Heart left ventricle (tissue), 16 donors: ENCODE measurements around the gene GNB5. TPM values are rescaled to one million over a fixed set of nuclear protein-coding genes. Genes with fewer than 3 reads are reported as not detected.

Source experiments
- ATAC-seq, 4 donors: fragments of 200-7000 bp; cut with Tn5 transposase; one replicate each; pipeline ENCODE4 v1.9.1; 2020 to 2022; ENCODE audit warnings: moderate library complexity in 4 of 4, mild to moderate bottlenecking in 3 of 4, moderate number of reproducible peaks in 1 of 4
- DNase-seq, 5 donors: peaks; one replicate each; pipeline ENCODE4 v3.0.0-alpha.2; 2020
- H3K27ac ChIP-seq, 12 donors: fragments of 200-600 bp; sonication (generic) in 4 of 12; one replicate each; pipeline versions ENCODE4 v1.5.0 to v1.8.0; 2016 to 2022; ENCODE audit warnings: mild to moderate bottlenecking in 2 of 12
- H3K27me3 ChIP-seq, 9 donors: fragments of 200-600 bp; sonication (generic) in 2 of 9; one replicate each; pipeline versions ENCODE4 v1.5.1 to v1.8.0; 2016 to 2022; ENCODE audit warnings: mild to moderate bottlenecking in 3 of 9
- H3K36me3 ChIP-seq, 9 donors: fragments of 200-600 bp; sonication (generic) in 2 of 9; one replicate each; pipeline versions ENCODE4 v1.5.0 to v1.8.0; 2018 to 2022; ENCODE audit warnings: mild to moderate bottlenecking in 2 of 9
- H3K4me1 ChIP-seq, 12 donors: fragments of 200-600 bp; sonication (generic) in 4 of 12; one replicate each; pipeline versions ENCODE4 v1.5.0 to v1.8.0; 2016 to 2022; ENCODE audit warnings: mild to moderate bottlenecking in 3 of 12
- H3K4me3 ChIP-seq, 12 donors: fragments of 200-600 bp; sonication (generic) in 4 of 12; one replicate each; pipeline versions ENCODE4 v1.5.0 to v1.8.0; 2017 to 2022; ENCODE audit warnings: mild to moderate bottlenecking in 9 of 12, moderate library complexity in 4 of 12
- H3K9me3 ChIP-seq, 12 donors: fragments of 200-600 bp; sonication (generic) in 4 of 12; one replicate each; pipeline versions ENCODE4 v1.5.0 to v1.8.0; 2016 to 2022; ENCODE audit warnings: mild to moderate bottlenecking in 1 of 12
- POLR2A ChIP-seq, 2 donors: fragments of 450-650 bp; IDR thresholded peaks; one replicate each; pipeline ENCODE4 v1.6.1; 2017; ENCODE audit warnings: antibody characterized with exemption in 2 of 2, mild to moderate bottlenecking in 2 of 2, moderate library complexity in 2 of 2
- WGBS, 4 donors: extraction: QIAGEN DNeasy Blood & Tissue Kit in 2 of 4; methylation state at CpG; one replicate each; pipeline versions ENCODE4 v1.1.5 to v1.1.7; 2013 to 2018; 5-methylcytosine and 5-hydroxymethylcytosine counted together
- intact Hi-C, 10 donors: fragments of 100-400 bp; cut with DNase I; formaldehyde crosslinking; loops; one replicate each; pipeline versions ENCODE4 v1.11.1 to v1.14.2; 2022
- polyA plus RNA-seq, 2 donors: library from polyadenylated mRNA; stranded (reverse); fragments of 200-250 nt; gene quantifications; one replicate each; pipeline ENCODE4 v1.2.3, GENCODE V29; 2013
- total RNA-seq, 9 donors: library from RNA; depleted of rRNA in 2 of 9; stranded (reverse); fragments of >200 nt in 2 of 9; fragmentation: NEBNext Ultra II Directional in 3 of 9; extraction: Animal tissue kit (Norgen Biotek cat#: 25700) in 3 of 9; gene quantifications; one replicate each; pipeline versions ENCODE4 v1.1.0 to v1.2.4, GENCODE V29; 2016 to 2023
- TF ChIP-seq, protein P1 (sequence below), 12 donors: fragments of 200-600 bp; sonication (generic) in 4 of 12; IDR thresholded peaks; one replicate each; pipeline versions ENCODE4 v1.5.0 to v1.8.0; 2018 to 2022; ENCODE audit warnings: antibody characterized with exemption in 12 of 12, mild to moderate bottlenecking in 5 of 12
- donor health status: ischemic (EF 13 %, LVEDD 7.1; RV severe dilation, severe dysfunction).
- donor health status: healthy with polysubstance abuse.
- donor health status: DM: no; HTN: yes; CAD: no.
- donor health status: DM: no; HTN: no; CAD: no.
- donor health status: ischemic (EF 25% LVEDD 6.9; RV normal size, moderate dysfunction).
- donor health status: ischemic (EF 25% LVEDD 5.7; RV mildly dilated, moderate dysfunction).
- donor health status: healthy.
- donor health status: DM: yes; HTN: yes; CAD: no.
- donor health status: ischemic (EF 35%, LVEDD 5.7; RV mildly dilated, moderate dysfunction).
- donor health status: nonischemic (EF 11% LVEDD 7.7; RV severe dilation, severe dysfunction).
- donor health status: DM: yes; HTN: yes; CAD: no.
- donor health status: PGD.
- donor health status: ischemic (EF 29% LVEDD 5.4; RV normal size, mild dysfunction).
- donor health status: nonischemic (EF 23%, LVEDD 6.1; RV moderate dilation, normal function).

GNB5 gene
- total and polyA plus RNA-seq, 11 donors = 4.2 to 12.4 (median 7.7) TPM

DNA sequence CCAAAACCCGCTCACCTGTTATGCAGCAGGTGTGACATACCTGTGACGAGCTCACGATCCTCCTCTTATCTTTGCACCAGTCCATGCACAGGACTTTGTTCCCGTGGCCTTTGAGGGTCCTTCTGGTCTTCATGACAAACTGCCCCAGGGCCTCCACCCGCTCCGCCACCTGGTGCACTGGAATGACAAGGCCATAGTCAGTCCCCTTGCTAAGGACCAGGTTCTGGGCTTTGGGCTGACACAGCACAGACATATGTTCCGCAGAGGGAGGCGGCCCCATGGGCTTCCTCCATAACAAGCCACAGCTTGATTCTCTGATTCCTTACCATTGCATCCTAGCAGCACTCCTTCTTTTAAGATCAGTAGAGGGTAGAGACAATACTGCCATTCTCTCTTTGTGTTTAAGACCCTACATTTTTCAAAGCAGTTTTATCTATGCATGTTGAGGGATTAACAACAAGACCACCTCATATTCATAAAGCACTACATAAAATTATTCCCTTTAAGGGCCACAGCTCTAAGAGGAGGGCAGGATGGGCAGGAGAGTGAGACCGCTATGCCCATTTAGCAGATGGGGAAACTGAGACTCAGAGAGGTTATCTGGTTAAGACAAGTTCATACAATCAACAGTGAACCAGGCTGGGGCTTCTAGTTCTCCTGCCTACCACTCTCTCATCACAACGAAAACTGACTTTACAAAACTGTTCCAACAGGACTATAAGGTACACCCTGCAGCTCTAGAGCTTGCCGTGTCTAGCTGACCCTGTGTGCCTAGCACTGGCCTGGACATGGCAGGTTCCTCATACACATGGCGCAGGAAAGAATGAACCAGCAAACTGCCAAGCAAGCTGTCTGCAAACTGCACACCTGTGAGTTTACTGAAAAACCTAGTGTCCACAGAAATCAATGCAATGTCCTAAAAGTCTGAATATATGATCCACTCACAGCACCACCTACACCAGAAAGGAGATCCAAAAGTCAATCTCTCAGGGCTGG lies 37.0 kb downstream of the GNB5 start:
- H3K9me3 ChIP-seq = no peaks in the 10 kb centered on the region
- TF ChIP-seq, protein P1, sequence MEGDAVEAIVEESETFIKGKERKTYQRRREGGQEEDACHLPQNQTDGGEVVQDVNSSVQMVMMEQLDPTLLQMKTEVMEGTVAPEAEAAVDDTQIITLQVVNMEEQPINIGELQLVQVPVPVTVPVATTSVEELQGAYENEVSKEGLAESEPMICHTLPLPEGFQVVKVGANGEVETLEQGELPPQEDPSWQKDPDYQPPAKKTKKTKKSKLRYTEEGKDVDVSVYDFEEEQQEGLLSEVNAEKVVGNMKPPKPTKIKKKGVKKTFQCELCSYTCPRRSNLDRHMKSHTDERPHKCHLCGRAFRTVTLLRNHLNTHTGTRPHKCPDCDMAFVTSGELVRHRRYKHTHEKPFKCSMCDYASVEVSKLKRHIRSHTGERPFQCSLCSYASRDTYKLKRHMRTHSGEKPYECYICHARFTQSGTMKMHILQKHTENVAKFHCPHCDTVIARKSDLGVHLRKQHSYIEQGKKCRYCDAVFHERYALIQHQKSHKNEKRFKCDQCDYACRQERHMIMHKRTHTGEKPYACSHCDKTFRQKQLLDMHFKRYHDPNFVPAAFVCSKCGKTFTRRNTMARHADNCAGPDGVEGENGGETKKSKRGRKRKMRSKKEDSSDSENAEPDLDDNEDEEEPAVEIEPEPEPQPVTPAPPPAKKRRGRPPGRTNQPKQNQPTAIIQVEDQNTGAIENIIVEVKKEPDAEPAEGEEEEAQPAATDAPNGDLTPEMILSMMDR (IDR thresholded peaks at IDR 0.05) = no peak
- no peak for TF ChIP-seq POLR2A (IDR thresholded peaks at IDR 0.05)
- H3K27ac ChIP-seq = no peak overlapping the region
- peaks cover 0 to 37% (median 8%) of the 10 kb centered on the region in 9 donors for H3K36me3 ChIP-seq
- no peaks in the 10 kb centered on the region for H3K27me3 ChIP-seq
- no peak overlapping the region for H3K4me3 ChIP-seq
- ATAC-seq (no peak), DNase-seq (no peak)
- no peaks in the 10 kb centered on the region for H3K4me1 ChIP-seq
- intact Hi-C loops = no loop called here
- 95 to 97% (median 96%) methylated on average over 12 of the region's 12 CpGs for WGBS, 4 donors

GRCh38 chr15:52151353-52151752 lies 39.8 kb downstream of the GNB5 start:
- H3K9me3 ChIP-seq = peaks cover 0 to under 1% (median 0%) of the 10 kb centered on the region in 12 donors
- peaks cover 0 to 51% (median 13%) of the 10 kb centered on the region in 9 donors for H3K36me3 ChIP-seq
- H3K4me3 ChIP-seq = no peak overlapping the region
- no peak overlapping the region for H3K27ac ChIP-seq
- no peaks in the 10 kb centered on the region for H3K27me3 ChIP-seq
- H3K4me1 ChIP-seq = no peaks in the 10 kb centered on the region
- ATAC-seq (peak in 2 of 4 donors; percentile 20 to 61), DNase-seq (no peak)
- 82 to 90% (median 85%) methylated on average over 1 to 4 of the region's 4 CpGs for whole genome bisulfite sequencing, 4 donors
- intact Hi-C loops = no loop called here
- no peak for TF ChIP-seq POLR2A (IDR thresholded peaks at IDR 0.05)
- TF ChIP-seq, protein P1 (IDR thresholded peaks at IDR 0.05) = no peak

- Histone ChIP-seq H3K27ac (no peak overlapping the region), H3K36me3 (peaks cover 0 to 51% (median 13%) of the 10 kb centered on the region in 9 donors), H3K27me3 (no peaks in the 10 kb centered on the region), H3K4me1 (no peaks in the 10 kb centered on the region), H3K4me3 (no peak overlapping the region), H3K9me3 (peaks cover 0 to 4% (median 0%) of the 10 kb centered on the region in 12 donors)
- TF ChIP-seq POLR2A (IDR thresholded peaks at IDR 0.05) = no peak
- TF ChIP-seq, protein P1 (IDR thresholded peaks at IDR 0.05) = no peak
- ATAC-seq = peak in 1 of 4 donors; percentile 14
- intact Hi-C loops = no loop called here
- DNase-seq = no peak
- WGBS, 4 donors = 81 to 98% (median 91%) methylated on average over 4 of the region's 4 CpGs
Measured at GRCh38 chr15:52150871-52151270, 40.3 kb downstream of the GNB5 start.

DNA sequence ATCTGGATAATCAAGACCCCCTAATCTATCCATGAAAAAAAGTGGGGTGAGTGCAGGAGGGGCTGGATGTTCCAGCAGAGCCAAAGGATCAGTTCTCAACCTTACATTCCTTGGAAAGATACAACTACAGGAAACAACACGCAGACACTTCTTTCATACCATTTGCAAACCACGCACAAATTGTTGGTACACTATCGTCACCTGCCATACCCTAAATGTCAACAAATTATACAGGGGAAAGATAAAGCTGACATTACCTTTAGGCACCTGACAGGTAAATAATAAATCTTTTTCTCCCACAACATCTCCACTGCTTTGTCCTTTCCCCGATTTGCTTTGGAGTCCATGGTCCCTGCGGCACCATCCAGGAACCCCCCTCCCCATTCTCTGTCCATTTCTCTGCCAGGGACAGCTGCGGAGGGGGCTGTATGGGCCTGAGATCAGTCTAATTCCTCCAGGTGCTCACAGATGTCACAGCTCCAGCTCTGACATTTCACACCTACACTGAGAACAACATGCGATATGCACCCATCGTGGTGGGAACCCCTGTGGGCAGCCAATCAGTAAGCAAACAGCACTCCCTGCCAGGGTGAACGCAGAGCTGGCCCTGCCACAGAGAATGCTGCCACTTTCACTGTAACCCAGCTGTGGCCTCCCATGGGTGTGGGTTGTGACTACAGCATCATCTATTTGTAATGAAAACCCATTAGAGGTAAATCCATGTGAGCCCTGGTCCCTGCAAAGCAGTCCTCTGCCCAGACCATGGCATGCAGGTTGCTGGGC lies 41.0 kb downstream of the GNB5 start:
- DNase-seq = no peak
- Histone ChIP-seq H3K27me3 (no peaks in the 10 kb centered on the region), H3K36me3 (peaks cover 0 to 51% (median 13%) of the 10 kb centered on the region in 9 donors), H3K4me1 (no peaks in the 10 kb centered on the region), H3K4me3 (no peak overlapping the region), H3K27ac (no peak overlapping the region), H3K9me3 (peaks cover 0 to 4% (median 0%) of the 10 kb centered on the region in 12 donors)
- TF ChIP-seq, protein P1 (IDR thresholded peaks at IDR 0.05) = no peak
- TF ChIP-seq POLR2A (IDR thresholded peaks at IDR 0.05) = no peak
- intact Hi-C loops = no loop called here
- no peak for ATAC-seq
- WGBS, 4 donors = 81 to 91% (median 84%) methylated on average over 8 to 9 of the region's 9 CpGs
